ENCODE measurements around the gene SPATA46.

SPATA46 gene

GRCh38 chr1:162397943-162398560, 21.4 kb upstream of the SPATA46 start:
- Histone ChIP-seq H3K4me1 (ENCODE audit: insufficient read depth, low read length, poor library complexity, severe bottlenecking) (no peaks in the 10 kb centered on the region), H3K9me3 (ENCODE audit: insufficient read depth, low read depth, low read length) (no peaks in the 10 kb centered on the region), H3K4me3 (ENCODE audit: low read length, poor library complexity, severe bottlenecking) (no peak overlapping the region), H3K9ac (ENCODE audit: low read depth, low read length, poor library complexity, severe bottlenecking) (no peak overlapping the region), H3K27me3 (ENCODE audit: insufficient read depth, low read length, poor library complexity, severe bottlenecking) (no peaks in the 10 kb centered on the region), H3K9me2 (replicated peaks; ENCODE audit: low read depth, low read length) (no peaks in the 10 kb centered on the region), H3K79me2 (ENCODE audit: insufficient read depth, low read length) (no peaks in the 10 kb centered on the region), H3F3A (ENCODE audit: low read depth) (no peaks in the 10 kb centered on the region), H3K36me3 (ENCODE audit: insufficient read depth, low read length) (no peaks in the 10 kb centered on the region), H3K4me2 (ENCODE audit: low read depth, low read length, poor library complexity, severe bottlenecking) (no peak overlapping the region), H4K20me1 (ENCODE audit: insufficient read depth, low read length, poor library complexity, severe bottlenecking) (no peaks in the 10 kb centered on the region), H2AFZ (ENCODE audit: low read length) (no peak overlapping the region)
- no peak for TF ChIP-seq CTCF (conservative IDR thresholded peaks at IDR 0.05; ENCODE audit: low read length)
- no peak for TF ChIP-seq EZH2phosphoT487 (IDR thresholded peaks at IDR 0.05; ENCODE audit: borderline replicate concordance)

- Histone ChIP-seq H3K9ac (ENCODE audit: low read depth, low read length, poor library complexity, severe bottlenecking) (no peak overlapping the region), H3K4me1 (ENCODE audit: insufficient read depth, low read length, poor library complexity, severe bottlenecking) (no peaks in the 10 kb centered on the region), H2AFZ (ENCODE audit: low read length) (0 out of 2 replicates have a peak overlapping the region, but pooled peaks have one; percentile 20), H4K20me1 (ENCODE audit: insufficient read depth, low read length, poor library complexity, severe bottlenecking) (no peaks in the 10 kb centered on the region), H3K9me3 (ENCODE audit: insufficient read depth, low read depth, low read length) (no peaks in the 10 kb centered on the region), H3K4me3 (ENCODE audit: low read length, poor library complexity, severe bottlenecking) (no peak overlapping the region), H3K36me3 (ENCODE audit: insufficient read depth, low read length) (no peaks in the 10 kb centered on the region), H3K4me2 (ENCODE audit: low read depth, low read length, poor library complexity, severe bottlenecking) (no peak overlapping the region), H3K79me2 (ENCODE audit: insufficient read depth, low read length) (no peaks in the 10 kb centered on the region), H3F3A (ENCODE audit: low read depth) (no peaks in the 10 kb centered on the region), H3K9me2 (replicated peaks; ENCODE audit: low read depth, low read length) (no peaks in the 10 kb centered on the region), H3K27me3 (ENCODE audit: insufficient read depth, low read length, poor library complexity, severe bottlenecking) (no peaks in the 10 kb centered on the region)
- TF ChIP-seq CTCF (conservative IDR thresholded peaks at IDR 0.05; ENCODE audit: low read length) (peak; percentile 34; the same call in 1 of the 2 replicates), EZH2phosphoT487 (IDR thresholded peaks at IDR 0.05; ENCODE audit: borderline replicate concordance) (no peak)
Observed at GRCh38 chr1:162397039-162397448, 20.4 kb upstream of the SPATA46 start.

GRCh38 chr1:162396201-162396906, 19.7 kb upstream of the SPATA46 start:
- H3K27me3 ChIP-seq (ENCODE audit: insufficient read depth, low read length, poor library complexity, severe bottlenecking), result no peaks in the 10 kb centered on the region
- no peaks in the 10 kb centered on the region for H3F3A ChIP-seq (ENCODE audit: low read depth)
- no peaks in the 10 kb centered on the region for H3K9me3 ChIP-seq (ENCODE audit: insufficient read depth, low read depth, low read length)
- H3K4me3 ChIP-seq (ENCODE audit: low read length, poor library complexity, severe bottlenecking), result no peak overlapping the region
- H4K20me1 ChIP-seq (ENCODE audit: insufficient read depth, low read length, poor library complexity, severe bottlenecking), result no peaks in the 10 kb centered on the region
- H3K36me3 ChIP-seq (ENCODE audit: insufficient read depth, low read length), result no peaks in the 10 kb centered on the region
- H3K9ac ChIP-seq (ENCODE audit: low read depth, low read length, poor library complexity, severe bottlenecking), result no peak overlapping the region
- H3K9me2 ChIP-seq (replicated peaks; ENCODE audit: low read depth, low read length), result no peaks in the 10 kb centered on the region
- H3K79me2 ChIP-seq (ENCODE audit: insufficient read depth, low read length), result no peaks in the 10 kb centered on the region
- no peak overlapping the region for H3K4me2 ChIP-seq (ENCODE audit: low read depth, low read length, poor library complexity, severe bottlenecking)
- H2AFZ ChIP-seq (ENCODE audit: low read length), result peak overlapping the region; percentile 20; the same call in 1 of the 2 replicates
- TF ChIP-seq CTCF (conservative IDR thresholded peaks at IDR 0.05; ENCODE audit: low read length) (no peak), EZH2phosphoT487 (IDR thresholded peaks at IDR 0.05; ENCODE audit: borderline replicate concordance) (no peak)
- no peaks in the 10 kb centered on the region for H3K4me1 ChIP-seq (ENCODE audit: insufficient read depth, low read length, poor library complexity, severe bottlenecking)
